GM23338 (cell line): ENCODE measurements around the gene CAPG. TPM values are rescaled to one million over a fixed set of nuclear protein-coding genes. Genes with fewer than 3 reads are reported as not detected.
"Not testable (repeated sequence)": the region's sequence is repeated elsewhere in the genome, so short reads cannot be mapped to it uniquely, and the experiment has no call there.

Source experiments
- ATAC-seq: fragments of 200-7000 bp; cut with Tn5 transposase; 3 replicates; pipeline ENCODE4 v1.9.1; 2020
- DNase-seq: peaks from one replicate; pipeline ENCODE4 v3.0.0-alpha.2; 2015; ENCODE audit warnings: low spot score
- H2AFZ ChIP-seq: fragments of 200-600 bp; sonication (generic); 2 replicates; pipeline ENCODE4 v1.8.0; 2016; ENCODE audit warnings: antibody characterized with exemption, mild to moderate bottlenecking, moderate library complexity
- H3F3A ChIP-seq: fragments of 200-600 bp; sonication (generic); replicated peaks from 2 replicates; pipeline ENCODE4 v1.8.0; 2017; ENCODE audit warnings: antibody characterized with exemption, mixed run types, low read depth
- H3K27ac ChIP-seq: fragments of 200-600 bp; sonication (generic); 2 replicates; pipeline ENCODE4 v1.6.1; 2016; ENCODE audit warnings: low read depth
- H3K27me3 ChIP-seq: fragments of 200-600 bp; sonication (generic); 2 replicates; pipeline ENCODE4 v1.8.0; 2016; ENCODE audit warnings: mild to moderate bottlenecking, mixed run types, moderate library complexity; ENCODE audit not compliant: insufficient read depth
- H3K36me3 ChIP-seq: fragments of 200-600 bp; sonication (generic); 2 replicates; pipeline ENCODE4 v1.8.0; 2016; ENCODE audit warnings: mild to moderate bottlenecking; ENCODE audit not compliant: insufficient read depth
- H3K4me1 ChIP-seq: fragments of 200-600 bp; sonication (generic); 2 replicates; pipeline ENCODE4 v1.8.0; 2016; ENCODE audit warnings: mild to moderate bottlenecking, moderate library complexity; ENCODE audit not compliant: insufficient read depth
- H3K4me2 ChIP-seq: fragments of 200-600 bp; sonication (generic); 2 replicates; pipeline ENCODE4 v1.7.1; 2017; ENCODE audit warnings: mixed run types
- H3K4me3 ChIP-seq: fragments of 200-600 bp; sonication (generic); 2 replicates; pipeline ENCODE4 v1.6.1; 2016; ENCODE audit warnings: mixed run types
- H3K79me2 ChIP-seq: fragments of 200-600 bp; sonication (generic); replicated peaks from 2 replicates; pipeline ENCODE4 v1.8.0; 2017; ENCODE audit warnings: mild to moderate bottlenecking; ENCODE audit not compliant: insufficient read depth
- H3K9me2 ChIP-seq: fragments of 200-600 bp; sonication (generic); 2 replicates; pipeline ENCODE4 v1.8.0; 2017; ENCODE audit not compliant: insufficient read depth
- H4K20me1 ChIP-seq: fragments of 200-600 bp; sonication (generic); replicated peaks from 2 replicates; pipeline ENCODE4 v1.8.0; 2017; ENCODE audit warnings: mild to moderate bottlenecking; ENCODE audit not compliant: insufficient read depth
- H3K27ac Mint-ChIP-seq: 2 replicates; pipeline ENCODE4 v1.8.0; 2020; ENCODE audit warnings: inconsistent platforms, mild to moderate bottlenecking, moderate library complexity, mixed read lengths
- H3K27me3 Mint-ChIP-seq: 3 replicates; pipeline ENCODE4 v1.8.0; 2022; ENCODE audit warnings: low read depth, mild to moderate bottlenecking, moderate library complexity, mixed read lengths, inconsistent platforms; ENCODE audit not compliant: insufficient read depth, poor library complexity
- H3K36me3 Mint-ChIP-seq: 3 replicates; pipeline ENCODE4 v1.8.0; 2021; ENCODE audit warnings: low read depth, mild to moderate bottlenecking, inconsistent platforms, moderate library complexity, mixed read lengths
- H3K4me1 Mint-ChIP-seq: 3 replicates; pipeline ENCODE4 v1.8.0; 2020; ENCODE audit warnings: mild to moderate bottlenecking, inconsistent platforms, mixed read lengths
- H3K4me3 Mint-ChIP-seq: 3 replicates; pipeline ENCODE4 v1.8.0; 2021; ENCODE audit warnings: moderate library complexity, mild to moderate bottlenecking, inconsistent platforms, mixed read lengths
- H3K9me3 Mint-ChIP-seq: 3 replicates; pipeline ENCODE4 v1.8.0; 2020; ENCODE audit warnings: moderate library complexity, mild to moderate bottlenecking, inconsistent platforms, mixed read lengths
- CREB1 ChIP-seq: fragments of 250-450 bp; sonication (Bioruptor Pico); IDR thresholded peaks from 2 replicates; pipeline ENCODE4 v1.5.0; 2020; ENCODE audit warnings: low read depth, mild to moderate bottlenecking, moderate library complexity
- EZH2phosphoT487 ChIP-seq: fragments of 200-600 bp; sonication (generic); IDR thresholded peaks from one replicate; pipeline ENCODE4 v1.8.1; 2018; ENCODE audit warnings: antibody characterized with exemption; ENCODE audit not compliant: unreplicated experiment
- JUNB ChIP-seq: IDR thresholded peaks from one replicate; pipeline ENCODE4 v1.6.1; 2016; ENCODE audit warnings: antibody characterized with exemption; ENCODE audit not compliant: unreplicated experiment
- ZNF114 ChIP-seq: fragments of 250-450 bp; sonication (Bioruptor Pico); IDR thresholded peaks from 2 replicates; pipeline ENCODE4 v1.5.0; 2020; ENCODE audit warnings: mild to moderate bottlenecking, moderate library complexity
- polyA plus RNA-seq: library from polyadenylated mRNA; unstranded; fragments of >200 nt; fragmentation: Nextera tagmentation; extraction: Ambion mirVana; gene quantifications from 2 replicates; pipeline ENCODE4 v1.2.1, GENCODE V29; 2016
- total RNA-seq: library from RNA; depleted of rRNA; stranded (reverse); fragments of >200 nt; shearing (Covaris generic); gene quantifications from 2 replicates; pipeline ENCODE4 v1.2.3, GENCODE V29; 2014
- TF ChIP-seq, protein P1 (sequence below): fragments of 250-450 bp; sonication (Bioruptor Pico); IDR thresholded peaks from 2 replicates; pipeline ENCODE4 v1.5.0; 2020; ENCODE audit warnings: mild to moderate bottlenecking, moderate library complexity

The CAPG gene
- total and polyA plus RNA-seq, 2 experiments from 2014 or later: 88.7 to 104 TPM

DNA sequence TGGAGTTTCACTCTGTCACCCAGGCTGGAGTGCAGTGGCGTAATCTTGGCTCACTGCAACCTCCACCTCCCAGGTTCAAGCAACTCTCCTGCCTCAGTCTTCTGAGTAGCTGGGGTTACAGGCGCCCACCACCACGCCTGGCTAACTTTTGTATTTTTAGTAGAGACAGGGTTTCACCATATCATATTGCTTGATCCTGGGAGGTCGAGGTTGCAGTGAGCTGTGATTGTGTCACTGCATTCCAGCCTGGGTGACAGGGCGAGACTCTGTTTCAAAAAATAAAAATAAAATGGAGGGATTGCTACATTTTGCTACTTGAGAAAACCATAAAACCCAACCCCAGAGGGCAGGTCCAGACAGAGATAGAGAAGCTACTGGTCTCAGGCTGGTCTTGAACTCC is 27.0 kb downstream of the CAPG start:
- H4K20me1 ChIP-seq, H3K27ac ChIP-seq, H3K27me3 ChIP-seq, H2AFZ ChIP-seq, H3K4me3 ChIP-seq, H3K27ac Mint-ChIP-seq, H3K9me2 ChIP-seq, H3K4me2 ChIP-seq, ATAC-seq, H3K27me3 Mint-ChIP-seq, DNase-seq, H3K79me2 ChIP-seq, H3K4me3 Mint-ChIP-seq, H3F3A ChIP-seq: not testable (repeated sequence)
- Histone ChIP-seq H3K4me1 (peaks cover 12% of the 10 kb centered on the region), H3K36me3 (peaks cover 16% of the 10 kb centered on the region)
- Mint-ChIP-seq H3K36me3 (peaks cover 43% of the 10 kb centered on the region), H3K9me3 (peaks cover 22% of the 10 kb centered on the region), H3K4me1 (peaks cover 19% of the 10 kb centered on the region)

DNA sequence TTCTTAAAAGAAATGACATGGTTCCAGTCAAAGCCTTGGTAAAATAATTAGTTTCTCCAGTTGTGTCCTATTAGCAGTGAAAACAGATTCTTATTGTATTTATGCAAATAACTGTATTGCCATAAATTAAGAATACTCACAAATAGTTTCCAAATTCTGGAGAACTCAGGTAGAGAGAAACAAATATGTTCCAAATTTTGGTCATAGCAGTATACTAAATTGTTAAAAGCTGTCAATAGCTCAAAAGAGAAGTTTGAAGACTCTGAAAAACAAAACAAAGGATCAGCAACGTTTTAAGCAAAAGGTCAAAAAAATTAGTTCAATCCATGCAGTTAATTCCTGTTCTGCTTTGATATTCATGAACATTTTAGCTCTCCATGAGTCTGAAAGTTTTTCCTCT is 30.1 kb downstream of the CAPG start:
- H3K36me3 Mint-ChIP-seq: peaks cover 44% of the 10 kb centered on the region
- no peak for TF ChIP-seq CREB1 (CRISPR knock-in tag)
- TF ChIP-seq JUNB: no peak
- TF ChIP-seq, protein P1, sequence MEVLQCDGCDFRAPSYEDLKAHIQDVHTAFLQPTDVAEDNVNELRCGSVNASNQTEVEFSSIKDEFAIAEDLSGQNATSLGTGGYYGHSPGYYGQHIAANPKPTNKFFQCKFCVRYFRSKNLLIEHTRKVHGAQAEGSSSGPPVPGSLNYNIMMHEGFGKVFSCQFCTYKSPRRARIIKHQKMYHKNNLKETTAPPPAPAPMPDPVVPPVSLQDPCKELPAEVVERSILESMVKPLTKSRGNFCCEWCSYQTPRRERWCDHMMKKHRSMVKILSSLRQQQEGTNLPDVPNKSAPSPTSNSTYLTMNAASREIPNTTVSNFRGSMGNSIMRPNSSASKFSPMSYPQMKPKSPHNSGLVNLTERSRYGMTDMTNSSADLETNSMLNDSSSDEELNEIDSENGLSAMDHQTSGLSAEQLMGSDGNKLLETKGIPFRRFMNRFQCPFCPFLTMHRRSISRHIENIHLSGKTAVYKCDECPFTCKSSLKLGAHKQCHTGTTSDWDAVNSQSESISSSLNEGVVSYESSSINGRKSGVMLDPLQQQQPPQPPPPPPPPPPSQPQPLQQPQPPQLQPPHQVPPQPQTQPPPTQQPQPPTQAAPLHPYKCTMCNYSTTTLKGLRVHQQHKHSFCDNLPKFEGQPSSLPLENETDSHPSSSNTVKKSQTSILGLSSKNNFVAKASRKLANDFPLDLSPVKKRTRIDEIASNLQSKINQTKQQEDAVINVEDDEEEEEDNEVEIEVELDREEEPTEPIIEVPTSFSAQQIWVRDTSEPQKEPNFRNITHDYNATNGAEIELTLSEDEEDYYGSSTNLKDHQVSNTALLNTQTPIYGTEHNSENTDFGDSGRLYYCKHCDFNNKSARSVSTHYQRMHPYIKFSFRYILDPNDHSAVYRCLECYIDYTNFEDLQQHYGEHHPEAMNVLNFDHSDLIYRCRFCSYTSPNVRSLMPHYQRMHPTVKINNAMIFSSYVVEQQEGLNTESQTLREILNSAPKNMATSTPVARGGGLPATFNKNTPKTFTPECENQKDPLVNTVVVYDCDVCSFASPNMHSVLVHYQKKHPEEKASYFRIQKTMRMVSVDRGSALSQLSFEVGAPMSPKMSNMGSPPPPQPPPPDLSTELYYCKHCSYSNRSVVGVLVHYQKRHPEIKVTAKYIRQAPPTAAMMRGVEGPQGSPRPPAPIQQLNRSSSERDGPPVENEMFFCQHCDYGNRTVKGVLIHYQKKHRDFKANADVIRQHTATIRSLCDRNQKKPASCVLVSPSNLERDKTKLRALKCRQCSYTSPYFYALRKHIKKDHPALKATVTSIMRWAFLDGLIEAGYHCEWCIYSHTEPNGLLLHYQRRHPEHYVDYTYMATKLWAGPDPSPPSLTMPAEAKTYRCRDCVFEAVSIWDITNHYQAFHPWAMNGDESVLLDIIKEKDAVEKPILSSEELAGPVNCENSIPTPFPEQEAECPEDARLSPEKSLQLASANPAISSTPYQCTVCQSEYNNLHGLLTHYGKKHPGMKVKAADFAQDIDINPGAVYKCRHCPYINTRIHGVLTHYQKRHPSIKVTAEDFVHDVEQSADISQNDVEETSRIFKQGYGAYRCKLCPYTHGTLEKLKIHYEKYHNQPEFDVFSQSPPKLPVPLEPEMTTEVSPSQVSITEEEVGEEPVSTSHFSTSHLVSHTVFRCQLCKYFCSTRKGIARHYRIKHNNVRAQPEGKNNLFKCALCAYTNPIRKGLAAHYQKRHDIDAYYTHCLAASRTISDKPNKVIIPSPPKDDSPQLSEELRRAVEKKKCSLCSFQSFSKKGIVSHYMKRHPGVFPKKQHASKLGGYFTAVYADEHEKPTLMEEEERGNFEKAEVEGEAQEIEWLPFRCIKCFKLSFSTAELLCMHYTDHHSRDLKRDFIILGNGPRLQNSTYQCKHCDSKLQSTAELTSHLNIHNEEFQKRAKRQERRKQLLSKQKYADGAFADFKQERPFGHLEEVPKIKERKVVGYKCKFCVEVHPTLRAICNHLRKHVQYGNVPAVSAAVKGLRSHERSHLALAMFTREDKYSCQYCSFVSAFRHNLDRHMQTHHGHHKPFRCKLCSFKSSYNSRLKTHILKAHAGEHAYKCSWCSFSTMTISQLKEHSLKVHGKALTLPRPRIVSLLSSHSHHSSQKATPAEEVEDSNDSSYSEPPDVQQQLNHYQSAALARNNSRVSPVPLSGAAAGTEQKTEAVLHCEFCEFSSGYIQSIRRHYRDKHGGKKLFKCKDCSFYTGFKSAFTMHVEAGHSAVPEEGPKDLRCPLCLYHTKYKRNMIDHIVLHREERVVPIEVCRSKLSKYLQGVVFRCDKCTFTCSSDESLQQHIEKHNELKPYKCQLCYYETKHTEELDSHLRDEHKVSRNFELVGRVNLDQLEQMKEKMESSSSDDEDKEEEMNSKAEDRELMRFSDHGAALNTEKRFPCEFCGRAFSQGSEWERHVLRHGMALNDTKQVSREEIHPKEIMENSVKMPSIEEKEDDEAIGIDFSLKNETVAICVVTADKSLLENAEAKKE: no peak
- no peak for TF ChIP-seq EZH2phosphoT487
- no peak for TF ChIP-seq ZNF114
- Histone ChIP-seq H3K4me1 (peaks cover 5% of the 10 kb centered on the region; the same call in 1 of the 2 replicates), H3K27ac (no peak overlapping the region), H3K36me3 (peaks cover 16% of the 10 kb centered on the region), H3K4me3 (no peak overlapping the region), H3K4me2 (no peak overlapping the region), H2AFZ (no peak overlapping the region), H3K9me2 (no peaks in the 10 kb centered on the region), H3F3A (no peaks in the 10 kb centered on the region), H3K79me2 (no peaks in the 10 kb centered on the region), H3K27me3 (no peaks in the 10 kb centered on the region), H4K20me1 (no peaks in the 10 kb centered on the region)
- H3K27me3 Mint-ChIP-seq: peaks cover 4% of the 10 kb centered on the region
- H3K9me3 Mint-ChIP-seq: peaks cover 22% of the 10 kb centered on the region
- H3K4me3 Mint-ChIP-seq: no peak overlapping the region
- ATAC-seq (no peak), DNase-seq (no peak)
- peaks cover 9% of the 10 kb centered on the region for H3K4me1 Mint-ChIP-seq
- no peak overlapping the region for H3K27ac Mint-ChIP-seq
